ENCODE measurements around the gene TSPAN16.

The TSPAN16 gene

GRCh38 chr19:11299946-11300810, 4.2 kb downstream of the TSPAN16 start:
- no peak overlapping the region for H3K27ac ChIP-seq (replicated peaks)
- H3K4me3 ChIP-seq (replicated peaks; ENCODE audit: insufficient read depth, low read length), result no peak overlapping the region
- TF ChIP-seq GABPA (IDR thresholded peaks at IDR 0.05; ENCODE audit: low read depth) (no peak), REST (IDR thresholded peaks at IDR 0.05; ENCODE audit: insufficient replicate concordance, low read depth) (no peak), POLR2AphosphoS5 (IDR thresholded peaks at IDR 0.05; ENCODE audit: low read depth) (no peak), SPI1 (IDR thresholded peaks at IDR 0.05; ENCODE audit: borderline replicate concordance, low read depth) (no peak), CTCF (IDR thresholded peaks at IDR 0.05; ENCODE audit: insufficient read depth, low read length) (no peak)
- H3K27me3 ChIP-seq (ENCODE audit: insufficient read depth, poor library complexity, severe bottlenecking), result no peaks in the 10 kb centered on the region
- no peak for DNase-seq (ENCODE audit: low read depth in 1 of 2, low spot score in 1 of 2)

GRCh38 chr19:11300811-11301120, 4.8 kb downstream of the TSPAN16 start:
- DNase-seq (ENCODE audit: low read depth in 1 of 2, low spot score in 1 of 2), result no peak
- H3K27me3 ChIP-seq (ENCODE audit: insufficient read depth, poor library complexity, severe bottlenecking), result no peaks in the 10 kb centered on the region
- no peak overlapping the region for H3K4me3 ChIP-seq (replicated peaks; ENCODE audit: insufficient read depth, low read length)
- no peak overlapping the region for H3K27ac ChIP-seq (replicated peaks)
- no peak for TF ChIP-seq POLR2AphosphoS5 (IDR thresholded peaks at IDR 0.05; ENCODE audit: low read depth)
- no peak for TF ChIP-seq CTCF (IDR thresholded peaks at IDR 0.05; ENCODE audit: insufficient read depth, low read length)
- TF ChIP-seq REST (IDR thresholded peaks at IDR 0.05; ENCODE audit: insufficient replicate concordance, low read depth), result no peak

- H3K27me3 ChIP-seq (ENCODE audit: insufficient read depth, poor library complexity, severe bottlenecking), result no peaks in the 10 kb centered on the region
- no peak overlapping the region for H3K27ac ChIP-seq (replicated peaks)
- H3K4me3 ChIP-seq (replicated peaks; ENCODE audit: insufficient read depth, low read length), result no peak overlapping the region
- DNase-seq (ENCODE audit: low read depth in 1 of 2, low spot score in 1 of 2), result no peak
- no peak for TF ChIP-seq SPI1 (IDR thresholded peaks at IDR 0.05; ENCODE audit: borderline replicate concordance, low read depth)
- TF ChIP-seq REST (IDR thresholded peaks at IDR 0.05; ENCODE audit: insufficient replicate concordance, low read depth), result no peak
- TF ChIP-seq POLR2AphosphoS5 (IDR thresholded peaks at IDR 0.05; ENCODE audit: low read depth), result no peak
- no peak for TF ChIP-seq CTCF (IDR thresholded peaks at IDR 0.05; ENCODE audit: insufficient read depth, low read length)
- no peak for TF ChIP-seq GABPA (IDR thresholded peaks at IDR 0.05; ENCODE audit: low read depth)
Observed at GRCh38 chr19:11304936-11305335, 9.0 kb downstream of the TSPAN16 start.

Measured in HL-60 (cell line).